Neuron (in vitro differentiated cells): Measurements from ENCODE around the gene CDH13.

ENCODE experiments used
- H2AFZ ChIP-seq: one replicate; pipeline ENCODE4 v1.6.1; 2013; ENCODE audit warnings: low read depth, mild to moderate bottlenecking, inconsistent platforms, low read length, moderate library complexity
- H3K27me3 ChIP-seq: one replicate; pipeline ENCODE4 v1.6.1; 2013; ENCODE audit warnings: low read length; ENCODE audit not compliant: insufficient read depth
- H3K36me3 ChIP-seq: one replicate; pipeline ENCODE4 v1.6.1; 2013; ENCODE audit warnings: low read length; ENCODE audit not compliant: insufficient read depth
- H3K4me1 ChIP-seq: one replicate; pipeline ENCODE4 v1.6.1; 2013; ENCODE audit warnings: low read length; ENCODE audit not compliant: insufficient read depth
- H3K4me3 ChIP-seq: 2 replicates; pipeline ENCODE4 v1.5.1; 2013; ENCODE audit warnings: mild to moderate bottlenecking, low read length, moderate library complexity
- H3K9me3 ChIP-seq: one replicate; pipeline ENCODE4 v1.6.1; 2013; ENCODE audit warnings: low read length

Gene CDH13

DNA sequence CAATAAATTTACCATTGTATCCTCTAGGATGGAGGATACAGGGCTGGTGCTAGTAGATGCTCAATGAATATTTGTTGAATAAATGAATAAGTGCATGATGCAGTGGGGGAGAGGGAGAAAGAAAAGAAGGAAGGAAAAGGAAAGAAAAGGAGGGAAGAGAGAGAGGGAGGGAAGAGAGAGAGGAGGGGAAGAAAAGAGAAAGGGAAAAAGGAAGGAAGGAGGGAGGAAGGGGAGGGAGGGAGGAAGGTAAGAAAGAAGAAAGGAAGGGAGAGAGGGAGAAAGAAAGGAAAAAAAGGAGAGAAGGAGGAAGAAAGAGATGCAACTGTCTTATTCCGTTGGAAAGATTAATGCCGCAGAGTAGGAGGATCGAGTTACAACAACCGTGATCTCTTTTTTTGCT is 1211.4 kb downstream of the CDH13 start:
- Histone ChIP-seq H3K4me3 (no peak overlapping the region), H3K9me3 (no peaks in the 10 kb centered on the region)

DNA sequence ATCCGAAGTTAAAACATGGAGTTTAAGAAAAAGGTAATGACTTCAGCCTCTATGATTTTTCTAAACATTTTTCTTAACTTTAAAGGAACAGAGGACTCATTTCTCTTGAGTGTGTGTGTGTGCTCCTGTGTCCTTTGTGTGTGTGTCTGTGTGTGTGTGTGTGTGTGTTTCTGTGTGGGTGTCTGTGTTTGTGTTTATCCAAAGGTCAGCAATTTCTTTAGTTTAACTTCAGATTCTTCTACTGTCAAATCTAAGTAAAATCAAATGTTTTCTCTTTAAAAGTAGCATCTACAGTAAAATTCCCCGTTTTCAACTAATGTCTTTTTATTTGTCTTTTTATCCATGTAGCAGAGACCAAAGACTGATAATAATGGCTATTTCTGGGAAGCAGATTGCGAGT is 1212.8 kb downstream of the CDH13 start:
- H3K4me1 ChIP-seq: peaks cover 26% of the 10 kb centered on the region
- no peaks in the 10 kb centered on the region for H3K27me3 ChIP-seq
- no peaks in the 10 kb centered on the region for H3K36me3 ChIP-seq
- H3K9me3 ChIP-seq: no peaks in the 10 kb centered on the region
- no peak overlapping the region for H2AFZ ChIP-seq
- H3K4me3 ChIP-seq: no peak overlapping the region

More for the DNA sequence above, 1211.4 kb downstream of the CDH13 start:
- H3K36me3 ChIP-seq: no peaks in the 10 kb centered on the region
- no peak overlapping the region for H2AFZ ChIP-seq
- H3K27me3 ChIP-seq: no peaks in the 10 kb centered on the region
- H3K4me1 ChIP-seq: peaks cover 20% of the 10 kb centered on the region

DNA sequence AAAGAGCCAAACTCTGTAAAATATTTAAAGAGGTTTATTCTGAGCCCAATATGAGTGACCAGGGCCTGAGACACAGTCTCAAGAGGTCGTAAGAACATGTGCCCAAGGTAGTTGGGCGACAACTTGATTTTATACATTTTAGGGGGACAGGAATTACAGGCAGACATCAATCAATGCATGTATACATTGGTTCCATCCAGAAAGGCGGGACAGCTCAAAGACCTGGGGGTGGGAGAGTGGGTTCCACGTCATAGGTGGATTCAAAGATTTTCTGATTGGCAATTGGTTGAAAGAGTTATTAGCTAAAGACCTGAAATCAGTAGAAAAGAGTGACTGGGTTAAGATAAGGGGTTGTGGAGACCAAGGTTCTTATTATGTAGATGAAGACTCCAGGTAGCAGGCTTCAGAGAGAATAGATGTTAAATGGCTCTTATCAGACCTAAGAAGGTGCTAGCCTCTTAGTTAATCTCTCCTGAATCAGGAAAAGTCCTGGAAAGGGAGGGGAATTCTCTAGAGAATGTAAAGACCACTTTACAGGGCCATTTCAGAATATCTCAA is 1213.4 kb downstream of the CDH13 start:
- Histone ChIP-seq H2AFZ (no peak overlapping the region), H3K27me3 (no peaks in the 10 kb centered on the region), H3K36me3 (no peaks in the 10 kb centered on the region), H3K9me3 (no peaks in the 10 kb centered on the region), H3K4me3 (no peak overlapping the region), H3K4me1 (peaks cover 26% of the 10 kb centered on the region)

DNA sequence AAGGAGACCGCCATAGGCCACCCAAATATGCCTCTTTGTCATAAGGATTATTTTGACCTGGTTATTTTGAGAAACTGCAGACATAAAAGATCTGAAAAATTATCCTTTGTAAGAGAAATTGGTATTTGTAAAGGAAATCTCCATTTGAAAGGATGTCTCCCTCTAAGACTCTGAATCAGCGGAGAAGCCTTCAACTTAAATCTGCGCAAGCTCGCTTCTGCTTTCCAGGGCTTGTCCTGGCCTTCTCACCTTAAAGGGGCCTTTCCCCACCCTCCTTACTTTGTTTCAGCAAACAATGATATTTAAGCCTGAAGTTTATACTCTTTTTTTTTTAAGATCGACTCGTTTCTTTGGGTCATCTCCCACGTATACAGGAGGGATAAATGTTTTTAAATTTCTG is 1215.5 kb downstream of the CDH13 start:
- Histone ChIP-seq H3K36me3 (no peaks in the 10 kb centered on the region), H3K9me3 (no peaks in the 10 kb centered on the region), H3K4me3 (no peak overlapping the region), H3K27me3 (no peaks in the 10 kb centered on the region), H3K4me1 (peaks cover 26% of the 10 kb centered on the region), H2AFZ (no peak overlapping the region)

DNA sequence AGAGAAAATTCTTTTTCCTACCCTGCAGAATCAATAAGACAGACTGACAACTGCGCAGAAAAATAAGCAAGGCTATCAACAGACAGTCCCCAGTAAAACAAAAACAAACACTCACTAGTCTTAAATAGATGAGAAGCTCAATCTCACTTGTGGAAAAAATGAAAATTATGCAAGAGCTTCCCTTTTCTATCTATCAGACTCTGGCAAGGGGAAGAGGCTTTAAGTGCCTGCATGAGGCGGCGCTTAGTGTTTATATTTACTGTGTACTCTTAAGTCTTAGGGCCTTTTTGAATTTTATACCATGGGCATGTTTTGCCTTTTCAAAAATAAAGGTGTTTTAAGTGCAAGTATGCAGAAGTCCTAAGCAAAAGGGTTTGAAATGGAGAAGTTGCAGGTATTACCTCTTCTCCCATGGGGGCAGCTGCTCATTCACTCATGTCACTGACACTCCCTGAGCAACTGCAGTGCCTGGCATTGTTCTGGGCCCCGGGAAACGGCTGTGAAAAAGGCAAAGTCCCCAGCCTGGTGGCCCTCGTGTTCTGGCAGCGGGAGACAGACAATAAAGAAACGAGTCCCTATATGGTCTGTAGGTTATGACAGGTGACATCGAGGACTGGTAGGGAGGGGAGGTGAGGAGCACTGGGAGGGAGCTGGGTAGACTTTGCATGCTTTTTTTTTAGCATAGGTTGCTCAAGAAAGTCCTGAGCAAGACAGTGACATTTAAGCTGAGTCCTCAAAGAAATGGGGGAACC is 1216.2 kb downstream of the CDH13 start:
- H3K27me3 ChIP-seq: no peaks in the 10 kb centered on the region
- H3K4me1 ChIP-seq: peaks cover 26% of the 10 kb centered on the region
- H2AFZ ChIP-seq: no peak overlapping the region
- H3K36me3 ChIP-seq: no peaks in the 10 kb centered on the region
- no peaks in the 10 kb centered on the region for H3K9me3 ChIP-seq
- H3K4me3 ChIP-seq: no peak overlapping the region

DNA sequence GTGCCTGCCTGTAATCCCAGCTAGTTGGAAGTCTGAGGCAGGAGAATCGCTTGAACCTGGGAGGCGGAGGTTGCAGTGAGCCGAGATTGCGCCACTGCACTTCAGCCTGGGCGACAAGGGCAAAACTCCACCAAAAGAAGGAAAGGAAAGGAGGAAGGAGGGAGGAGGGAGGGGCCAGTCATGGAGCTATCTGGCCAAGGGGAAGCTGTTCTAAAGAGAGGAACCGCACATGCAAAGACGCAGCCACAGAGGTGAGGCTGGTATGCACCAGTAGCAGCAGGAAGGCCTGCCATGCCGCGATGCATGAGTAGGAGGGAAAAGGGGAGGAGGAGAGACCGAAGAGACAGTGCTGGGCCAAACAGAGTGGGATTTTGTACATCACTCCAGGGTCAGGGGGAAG is 1216.9 kb downstream of the CDH13 start:
- Histone ChIP-seq H3K27me3 (no peaks in the 10 kb centered on the region), H3K36me3 (no peaks in the 10 kb centered on the region), H3K4me3 (no peak overlapping the region), H3K4me1 (peaks cover 26% of the 10 kb centered on the region), H2AFZ (no peak overlapping the region), H3K9me3 (no peaks in the 10 kb centered on the region)

DNA sequence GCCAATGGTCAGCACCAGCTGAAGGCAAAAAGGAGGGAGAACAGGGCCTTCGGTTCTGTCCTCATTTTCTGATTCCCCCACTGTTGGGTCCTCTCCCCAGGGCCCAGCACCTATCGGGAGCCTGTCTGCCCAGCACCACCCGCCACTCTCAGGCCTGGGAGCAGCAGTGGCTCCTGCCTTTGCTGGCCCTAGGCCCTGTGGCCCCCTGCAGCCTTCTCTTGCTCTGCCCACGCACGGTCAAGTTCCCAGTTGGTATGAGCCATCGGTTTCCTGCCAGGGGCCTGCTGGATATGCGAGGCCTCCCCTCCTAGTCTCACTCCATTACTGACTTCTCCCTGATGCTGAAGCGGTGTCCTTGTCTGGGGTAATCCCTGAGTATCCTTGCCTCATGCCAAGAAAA is 1218.5 kb downstream of the CDH13 start:
- no peaks in the 10 kb centered on the region for H3K9me3 ChIP-seq
- no peak overlapping the region for H3K4me3 ChIP-seq
- H3K36me3 ChIP-seq: no peaks in the 10 kb centered on the region
- H3K4me1 ChIP-seq: peaks cover 28% of the 10 kb centered on the region
- no peak overlapping the region for H2AFZ ChIP-seq
- no peaks in the 10 kb centered on the region for H3K27me3 ChIP-seq

DNA sequence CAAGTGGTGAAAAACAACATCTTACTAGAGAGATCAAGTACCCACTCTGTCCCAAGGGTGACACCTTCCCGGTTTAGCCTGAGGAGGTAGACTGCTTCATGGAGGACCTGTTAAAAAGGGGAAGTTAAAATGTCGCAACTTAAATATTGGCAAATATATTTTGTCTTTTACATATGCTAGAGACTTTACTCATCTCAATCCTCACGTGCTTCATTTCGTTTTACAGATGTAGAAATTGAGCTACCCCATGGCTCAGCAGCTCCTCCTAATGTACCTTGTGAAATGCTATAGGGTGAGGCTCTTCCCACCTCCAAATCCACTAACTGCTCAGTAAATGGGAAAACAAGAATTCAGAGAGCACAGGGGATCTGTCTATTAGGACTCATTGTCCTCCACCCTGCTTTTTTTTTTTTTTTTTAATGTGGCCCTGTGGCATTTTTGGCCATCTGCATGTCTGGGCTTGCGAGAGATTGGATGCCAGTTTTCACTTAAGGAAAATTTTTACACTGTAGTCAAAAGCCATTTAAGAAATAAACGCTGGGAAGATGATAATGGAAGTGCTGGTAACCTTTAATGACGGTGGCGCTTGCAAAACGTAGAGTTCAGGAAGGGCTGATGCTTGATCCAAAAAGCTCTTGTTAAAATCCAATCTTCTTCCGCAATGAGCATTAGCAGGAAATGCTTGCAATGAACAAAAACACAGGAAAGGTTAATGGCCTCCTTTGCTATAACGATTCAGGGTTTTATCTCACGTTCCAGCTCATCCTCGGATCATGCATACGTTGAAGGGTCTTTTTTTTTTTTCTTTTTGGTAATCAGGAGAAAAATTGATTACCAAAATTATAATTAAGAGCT is 1220.8 kb downstream of the CDH13 start:
- Histone ChIP-seq H3K36me3 (no peaks in the 10 kb centered on the region), H3K4me1 (peaks cover 21% of the 10 kb centered on the region), H3K9me3 (no peaks in the 10 kb centered on the region), H3K4me3 (no peak overlapping the region), H3K27me3 (no peaks in the 10 kb centered on the region), H2AFZ (no peak overlapping the region)

DNA sequence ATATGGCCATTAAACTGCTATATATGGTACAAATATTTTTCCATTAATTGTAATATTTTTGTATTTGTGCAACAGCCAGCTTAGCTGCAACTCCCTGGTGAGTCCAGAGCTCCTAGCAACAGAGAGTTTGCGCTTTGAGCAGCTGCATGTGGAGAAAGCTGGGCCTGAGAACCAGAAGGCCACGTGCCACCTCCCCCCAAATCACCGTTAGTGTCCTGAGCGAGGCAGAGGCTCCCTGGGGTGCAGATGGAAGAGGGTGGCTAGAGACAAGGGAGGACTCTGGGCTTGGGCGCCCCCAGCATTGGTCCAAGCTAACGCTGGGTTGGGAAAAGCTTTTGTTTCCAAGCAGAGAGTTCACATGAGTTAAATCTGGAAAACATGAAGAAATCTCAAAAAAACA is 1222.7 kb downstream of the CDH13 start:
- H3K27me3 ChIP-seq: no peaks in the 10 kb centered on the region

More for the DNA sequence above, 1222.7 kb downstream of the CDH13 start:
- Histone ChIP-seq H2AFZ (no peak overlapping the region), H3K4me1 (peaks cover 9% of the 10 kb centered on the region), H3K9me3 (no peaks in the 10 kb centered on the region), H3K4me3 (no peak overlapping the region), H3K36me3 (no peaks in the 10 kb centered on the region)
